Heart right ventricle (tissue), 16 donors: ENCODE results near the gene SMYD3. TPM values are rescaled to one million over a fixed set of nuclear protein-coding genes. Genes with fewer than 3 reads are reported as not detected.

Experiments used
- ATAC-seq, 8 donors: fragments of 200-7000 bp; cut with Tn5 transposase; one replicate each; pipeline ENCODE4 v1.9.1; 2020; ENCODE audit warnings: mild to moderate bottlenecking in 8 of 8, moderate library complexity in 8 of 8, moderate number of reproducible peaks in 1 of 8
- DNase-seq, 2 donors: peaks; one replicate each; pipeline ENCODE4 v3.0.0-alpha.2; 2020
- H3K27ac ChIP-seq, 10 donors: fragments of 200-600 bp; sonication (generic) in 2 of 10; one replicate each; pipeline versions ENCODE4 v1.5.0 to v1.8.0; 2020 to 2022; ENCODE audit warnings: mild to moderate bottlenecking in 3 of 10
- H3K27me3 ChIP-seq, 7 donors: fragments of 200-600 bp; one replicate each; pipeline ENCODE4 v1.8.0; 2021 to 2022; ENCODE audit warnings: mild to moderate bottlenecking in 2 of 7
- H3K36me3 ChIP-seq, 9 donors: fragments of 200-600 bp; sonication (generic) in 1 of 9; one replicate each; pipeline versions ENCODE4 v1.5.0 to v1.8.0; 2020 to 2022; ENCODE audit warnings: mild to moderate bottlenecking in 2 of 9
- H3K4me1 ChIP-seq, 9 donors: fragments of 200-600 bp; sonication (generic) in 1 of 9; one replicate each; pipeline versions ENCODE4 v1.5.0 to v1.8.0; 2020 to 2022; ENCODE audit warnings: mild to moderate bottlenecking in 4 of 9
- H3K4me3 ChIP-seq, 10 donors: fragments of 200-600 bp; sonication (generic) in 2 of 10; one replicate each; pipeline versions ENCODE4 v1.5.0 to v1.8.0; 2020 to 2022; ENCODE audit warnings: mild to moderate bottlenecking in 7 of 10, moderate library complexity in 2 of 10
- H3K9me3 ChIP-seq, 11 donors: fragments of 200-600 bp in 10 of 11; sonication (generic) in 2 of 11; one replicate each; pipeline versions ENCODE4 v1.5.0 to v1.8.0; 2013 to 2022; ENCODE audit warnings: mild to moderate bottlenecking in 2 of 11, control low read depth in 1 of 11, moderate library complexity in 1 of 11
- CTCF ChIP-seq, 9 donors: fragments of 200-600 bp; sonication (generic) in 2 of 9; IDR thresholded peaks; one replicate each; pipeline versions ENCODE4 v1.5.0 to v1.8.0; 2021 to 2022; ENCODE audit warnings: antibody characterized with exemption in 9 of 9, mild to moderate bottlenecking in 5 of 9, moderate library complexity in 1 of 9
- WGBS, 2 donors: extraction: QIAGEN DNeasy Blood & Tissue Kit; methylation state at CpG; one replicate each; pipeline ENCODE4 v1.1.7; 2013; ENCODE audit warnings: inconsistent platforms in 1 of 2; 5-methylcytosine and 5-hydroxymethylcytosine counted together
- intact Hi-C, 10 donors: fragments of 100-400 bp; cut with DNase I; formaldehyde crosslinking; loops; one replicate each; pipeline versions ENCODE4 v1.11.1 to v1.14.2; 2022
- polyA plus RNA-seq, 2 donors: library from polyadenylated mRNA; stranded (reverse); fragments of 200-250 nt; gene quantifications; one replicate each; pipeline ENCODE4 v1.2.3, GENCODE V29; 2013
- total RNA-seq, 10 donors: library from RNA; stranded (reverse); fragmentation: NEBNext Ultra II Directional in 3 of 10; extraction: Animal tissue kit (Norgen Biotek cat#: 25700) in 3 of 10; gene quantifications; one replicate each; pipeline versions ENCODE4 v1.2.1 to v1.2.4, GENCODE V29; 2021 to 2023
- donor health status: Arrhythmogenic right ventricular cardiomyopathy.
- donor health status: ischemic (EF 13 %, LVEDD 7.1; RV severe dilation, severe dysfunction).
- donor health status: healthy with polysubstance abuse.
- donor health status: DM: no; HTN: yes; CAD: no.
- donor health status: DM: no; HTN: no; CAD: no.
- donor health status: ischemic (EF 25% LVEDD 6.9; RV normal size, moderate dysfunction).
- donor health status: ischemic (EF 25% LVEDD 5.7; RV mildly dilated, moderate dysfunction).
- donor health status: healthy.
- donor health status: DM: yes; HTN: yes; CAD: no.
- donor health status: Ischemic cardiomyopathy.
- donor health status: ischemic (EF 35%, LVEDD 5.7; RV mildly dilated, moderate dysfunction).
- donor health status: nonischemic (EF 11% LVEDD 7.7; RV severe dilation, severe dysfunction).
- donor health status: DM: yes; HTN: yes; CAD: no.
- donor health status: PGD.
- donor health status: ischemic (EF 29% LVEDD 5.4; RV normal size, mild dysfunction).
- donor health status: nonischemic (EF 23%, LVEDD 6.1; RV moderate dilation, normal function).

SMYD3 gene
- total and polyA plus RNA-seq, 12 donors: 5.9 to 13.9 (median 8.1) TPM

GRCh38 chr1:245760301-245760700 lies 746.8 kb downstream of the SMYD3 start:
- H3K36me3 ChIP-seq: no peaks in the 10 kb centered on the region
- ATAC-seq (no peak), DNase-seq (no peak)
- no peaks in the 10 kb centered on the region for H3K27me3 ChIP-seq
- peaks cover 0 to 26% (median 5%) of the 10 kb centered on the region in 11 donors for H3K9me3 ChIP-seq
- no peak overlapping the region for H3K27ac ChIP-seq
- no peak for TF ChIP-seq CTCF (IDR thresholded peaks at IDR 0.05)
- no peaks in the 10 kb centered on the region for H3K4me1 ChIP-seq
- WGBS, 2 donors: 96 to 99% methylated on average over 4 of the region's 4 CpGs
- H3K4me3 ChIP-seq: no peak overlapping the region
- intact Hi-C loops: no loop called here

GRCh38 chr1:245754463-245754961 lies 752.6 kb downstream of the SMYD3 start:
- no peak overlapping the region for H3K27ac ChIP-seq
- intact Hi-C loops: no loop called here
- no peak overlapping the region for H3K4me3 ChIP-seq
- WGBS, 2 donors: 89 to 95% methylated on average over 3 of the region's 3 CpGs
- no peaks in the 10 kb centered on the region for H3K4me1 ChIP-seq
- ATAC-seq: no peak
- no peak for TF ChIP-seq CTCF (IDR thresholded peaks at IDR 0.05)
- no peak for DNase-seq
- H3K27me3 ChIP-seq: no peaks in the 10 kb centered on the region
- H3K9me3 ChIP-seq: peaks cover 0 to 36% (median 6%) of the 10 kb centered on the region in 11 donors
- peaks cover 0 to 7% (median 0%) of the 10 kb centered on the region in 9 donors for H3K36me3 ChIP-seq

- no peak overlapping the region for H3K27ac ChIP-seq
- intact Hi-C loops: no loop called here
- no peaks in the 10 kb centered on the region for H3K27me3 ChIP-seq
- 97 to 100% methylated on average over 2 of the region's 2 CpGs for WGBS, 2 donors
- H3K4me1 ChIP-seq: no peaks in the 10 kb centered on the region
- no peak for ATAC-seq
- TF ChIP-seq CTCF (IDR thresholded peaks at IDR 0.05): no peak
- no peak overlapping the region for H3K4me3 ChIP-seq
- peaks cover 0 to 14% (median 0%) of the 10 kb centered on the region in 9 donors for H3K36me3 ChIP-seq
- DNase-seq: no peak
- H3K9me3 ChIP-seq: peaks cover 0 to 36% (median 6%) of the 10 kb centered on the region in 11 donors
Observed at GRCh38 chr1:245753807-245754206, 753.3 kb downstream of the SMYD3 start.

GRCh38 chr1:245752561-245752960 lies 754.5 kb downstream of the SMYD3 start:
- Histone ChIP-seq H3K36me3 (peaks cover 0 to 22% (median 0%) of the 10 kb centered on the region in 9 donors), H3K27ac (no peak overlapping the region), H3K4me3 (no peak overlapping the region), H3K27me3 (no peaks in the 10 kb centered on the region), H3K9me3 (peaks cover 0 to 45% (median 6%) of the 10 kb centered on the region in 11 donors), H3K4me1 (no peaks in the 10 kb centered on the region)
- ATAC-seq: no peak
- intact Hi-C loops: no loop called here
- WGBS, 2 donors: 59 to 61% methylated on average over 3 of the region's 3 CpGs
- no peak for TF ChIP-seq CTCF (IDR thresholded peaks at IDR 0.05)
- DNase-seq: no peak
